NCI-H446 treated with DMSO at 0.1 percent for 48 hours (cell line): ENCODE data around the gene NOL4L.
"Not testable (repeated sequence)": the region's sequence is repeated elsewhere in the genome, so short reads cannot be mapped to it uniquely, and the experiment has no call there.

Experiments used
- DNase-seq: peaks from one replicate; lab custom pipeline; 2025; lab: John Stamatoyannopoulos, UW

NOL4L gene

DNA sequence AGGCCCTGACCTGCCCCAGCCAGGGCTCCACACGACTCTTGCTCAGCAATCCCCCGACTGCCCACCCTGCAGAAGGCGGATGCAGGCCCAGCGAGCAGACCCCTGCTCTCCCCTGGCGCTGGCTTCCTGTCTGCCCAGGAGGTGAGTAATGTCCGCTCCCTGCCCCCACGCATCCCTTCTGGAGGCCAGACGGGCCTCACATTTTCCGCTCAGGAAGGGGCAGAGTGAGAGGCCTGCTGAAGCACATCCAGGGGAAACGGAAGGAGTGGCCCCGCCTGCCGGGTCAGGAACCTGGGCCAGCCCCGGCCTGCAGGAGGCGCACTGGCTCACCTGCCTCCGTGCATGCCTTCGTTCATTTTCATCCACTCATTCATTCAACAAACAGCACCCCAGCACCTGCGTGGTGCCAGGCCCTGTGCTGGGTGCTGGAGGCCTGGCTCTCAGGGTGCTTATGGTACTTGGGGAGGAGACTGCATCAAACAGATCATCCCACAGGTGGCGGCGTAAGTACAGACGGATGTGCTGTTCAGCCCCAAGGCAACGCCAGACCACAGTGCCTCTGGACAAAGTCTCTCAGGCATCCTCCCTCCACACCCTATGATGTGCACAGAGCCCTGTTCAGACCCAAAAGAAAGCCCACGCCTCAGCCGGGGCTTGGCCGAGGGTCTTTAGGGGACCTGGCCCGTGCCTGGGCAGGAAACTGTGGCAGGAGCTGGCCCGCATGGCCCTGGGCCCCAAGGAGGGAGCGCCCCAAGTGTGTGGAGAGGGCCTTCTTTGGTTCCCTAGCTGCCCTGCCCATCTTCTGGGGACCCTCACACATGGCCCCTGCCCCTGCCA is 114.9 kb downstream of the NOL4L start:
- DNase-seq, result no peak

DNA sequence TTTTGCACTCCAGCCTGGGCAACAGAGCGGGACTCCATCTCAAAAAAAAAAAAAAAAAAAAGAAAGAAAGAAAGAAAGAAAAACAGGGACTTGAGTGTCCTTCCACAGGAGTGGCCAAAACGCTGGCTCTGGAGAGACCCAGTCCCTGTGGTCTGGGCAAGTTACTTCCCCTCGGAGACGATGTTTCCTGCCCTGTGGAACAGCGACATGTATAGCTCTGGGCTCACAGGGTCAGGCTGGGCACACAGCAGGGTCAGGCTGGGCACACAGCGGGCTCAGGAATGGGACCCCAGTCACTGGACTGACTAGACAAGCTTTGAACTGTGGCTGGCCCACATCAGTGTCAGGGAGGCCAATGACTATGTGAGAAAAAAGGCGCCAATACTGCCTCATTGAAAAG is 116.3 kb downstream of the NOL4L start:
- no peak for DNase-seq

DNA sequence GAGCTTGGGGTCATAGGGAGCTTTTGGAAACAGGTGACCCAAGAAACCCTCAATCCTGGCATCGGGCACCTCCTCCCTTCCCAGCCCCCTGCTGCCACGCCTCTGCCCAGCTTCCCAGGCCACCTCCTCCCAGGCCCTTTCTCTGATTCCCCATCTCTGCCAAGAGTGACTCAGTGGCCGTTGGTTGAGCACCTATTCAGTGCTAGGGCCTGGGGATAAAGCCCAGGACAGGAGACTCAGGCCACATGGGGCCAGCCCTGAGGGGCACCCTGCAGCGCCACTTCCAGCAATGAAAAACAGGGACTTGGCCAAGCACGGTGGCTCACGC is 116.9 kb downstream of the NOL4L start:
- DNase-seq, result no peak

DNA sequence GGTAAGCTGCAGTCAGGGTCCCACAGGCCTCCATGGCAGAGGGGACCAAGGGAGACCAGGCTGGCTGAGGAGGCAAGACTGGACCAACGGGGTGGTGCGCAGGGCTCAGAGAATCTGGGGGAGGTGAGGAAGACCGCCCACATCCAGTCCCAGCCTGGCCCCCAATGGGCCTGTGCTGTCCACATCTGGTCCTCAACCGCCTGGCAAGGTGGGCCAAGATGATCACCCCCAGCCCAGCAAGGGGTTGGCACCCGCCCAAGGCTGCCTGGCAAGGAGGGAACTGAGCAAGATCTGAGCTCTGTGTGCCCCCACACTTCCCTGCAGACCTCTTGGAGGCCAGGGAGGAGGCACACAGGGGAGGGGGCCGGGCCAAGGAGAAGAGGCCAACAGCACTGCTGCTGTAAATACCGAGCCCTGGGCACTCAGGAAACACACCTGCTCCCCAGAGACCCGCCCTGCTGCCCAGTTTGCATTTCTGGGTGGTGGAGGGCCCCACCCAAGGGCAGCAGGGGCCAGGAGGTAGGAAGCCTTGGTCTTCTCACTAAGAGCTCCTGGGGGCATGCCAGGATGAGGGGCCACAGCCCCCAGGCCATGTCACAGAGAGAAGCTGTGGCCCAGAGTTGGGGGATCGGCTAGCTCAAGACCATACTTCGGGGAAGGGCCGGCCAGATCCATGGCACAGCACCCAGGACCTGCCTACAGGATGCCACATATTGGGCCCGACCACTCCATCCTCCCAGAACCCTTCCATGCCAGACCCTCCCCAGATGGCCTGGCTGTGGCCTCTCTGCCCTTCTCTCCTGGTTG is 117.4 kb downstream of the NOL4L start:
- no peak for DNase-seq

DNA sequence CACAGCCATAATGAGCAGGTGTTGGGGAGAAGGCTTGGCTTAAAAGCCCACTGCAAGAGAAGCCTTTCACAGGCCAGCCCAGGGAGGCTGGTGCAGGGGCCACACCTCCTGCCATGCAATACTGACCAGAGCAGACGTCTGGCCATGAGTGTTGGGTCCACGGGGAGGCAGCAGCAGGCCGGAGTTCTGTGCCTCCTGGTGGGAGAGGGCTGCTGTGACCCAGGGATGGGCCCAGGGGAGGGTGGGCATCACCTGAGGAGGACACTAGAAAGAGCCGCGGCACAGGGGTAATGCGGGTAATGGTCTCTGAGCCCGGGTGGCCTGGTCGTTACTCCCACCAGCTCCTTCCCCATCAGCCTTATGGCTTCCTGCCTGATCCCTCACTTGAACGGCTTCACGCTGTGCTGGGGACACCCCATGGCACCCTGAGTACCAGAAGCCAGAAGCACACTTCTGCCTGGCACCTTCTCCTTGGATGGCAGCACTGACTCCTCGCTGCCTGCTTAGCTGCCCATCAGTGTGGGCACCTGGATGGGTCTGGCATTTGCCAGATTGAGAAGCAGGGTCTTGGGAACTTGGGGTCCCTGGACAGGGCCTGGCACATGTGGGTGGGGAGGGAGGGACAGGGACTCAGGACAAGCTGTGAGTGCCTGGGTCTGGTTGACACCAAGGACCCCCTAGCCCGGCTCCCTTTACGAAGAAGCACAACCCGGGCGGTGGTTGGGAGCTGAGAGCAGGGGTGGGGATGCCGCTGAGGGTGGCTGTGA is 118.2 kb downstream of the NOL4L start:
- DNase-seq, result no peak

DNA sequence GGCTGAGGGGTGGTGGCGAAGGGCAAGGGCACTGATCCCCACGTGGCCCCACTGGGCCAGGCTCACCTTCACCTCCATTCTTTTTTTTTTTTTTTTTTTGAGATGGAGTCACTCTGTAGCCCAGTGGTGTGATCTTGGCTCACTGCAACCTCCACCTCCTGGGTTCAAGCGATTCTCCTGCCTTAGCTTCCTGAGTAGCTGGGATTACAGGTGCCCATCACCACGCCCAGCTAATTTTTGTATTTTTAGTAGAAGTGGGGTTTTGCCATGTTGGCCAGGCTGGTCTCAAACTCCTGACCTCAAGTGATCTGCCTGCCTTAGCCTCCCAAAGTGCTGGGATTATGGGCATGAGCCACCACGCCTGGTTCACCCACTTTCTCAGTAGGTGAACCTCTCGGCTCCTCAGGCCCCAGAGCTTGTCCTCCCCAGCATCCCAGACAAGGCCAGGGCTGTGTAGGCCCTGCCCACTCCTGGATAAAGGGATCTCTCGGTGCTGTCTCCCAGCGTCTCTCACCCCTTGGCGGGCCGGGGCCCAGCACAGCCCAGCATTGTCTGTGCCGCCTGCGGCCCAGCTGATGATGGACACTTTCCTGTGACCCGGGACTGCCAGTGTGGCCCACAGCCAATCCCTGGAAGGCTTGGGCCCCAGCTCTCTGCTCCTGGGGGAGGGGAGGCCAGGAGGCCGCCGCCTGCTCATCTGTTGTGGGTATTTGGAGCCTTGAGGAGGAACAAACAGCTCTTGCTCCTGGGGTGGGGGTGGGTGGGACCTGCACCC is 119.0 kb downstream of the NOL4L start:
- not testable (repeated sequence) for DNase-seq

DNA sequence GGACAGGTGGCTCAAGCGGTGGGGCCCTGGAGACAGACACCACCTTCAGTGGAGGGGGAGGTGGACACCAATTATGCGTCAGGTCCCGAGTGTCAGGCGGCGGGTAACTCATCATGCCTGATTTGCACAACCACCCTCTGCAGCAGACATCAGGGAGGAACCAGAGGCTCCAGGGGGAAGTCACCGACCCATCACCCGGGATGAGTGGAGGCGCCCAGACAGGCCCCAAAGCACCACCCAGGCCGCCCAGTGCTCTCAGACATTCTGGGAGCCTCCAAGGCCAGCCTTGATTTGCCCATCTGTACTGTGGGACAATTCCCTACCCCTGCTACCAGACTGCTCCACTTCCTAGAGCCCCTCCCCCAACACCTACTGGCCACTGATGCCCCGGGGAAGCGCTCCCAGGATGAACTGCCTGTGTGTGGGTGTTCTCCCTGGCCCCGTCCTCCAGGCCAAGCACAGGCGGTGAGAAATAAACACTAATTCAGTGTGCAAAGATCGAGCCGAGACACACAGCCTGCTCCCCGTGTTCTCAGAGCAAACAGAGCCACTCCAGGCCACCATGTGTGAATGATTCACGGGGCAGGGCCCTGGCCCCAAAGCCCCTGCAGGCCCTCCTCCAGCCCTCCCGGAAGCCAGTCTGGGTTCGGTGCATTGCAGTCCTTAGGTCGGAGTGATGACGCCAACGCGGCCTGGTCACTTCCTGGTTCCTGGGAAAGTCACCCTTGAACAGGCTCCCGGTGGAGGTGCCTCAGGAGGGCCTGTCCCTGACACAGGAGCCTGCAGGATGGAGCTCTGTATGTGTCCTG is 119.8 kb downstream of the NOL4L start:
- DNase-seq, result no peak

DNA sequence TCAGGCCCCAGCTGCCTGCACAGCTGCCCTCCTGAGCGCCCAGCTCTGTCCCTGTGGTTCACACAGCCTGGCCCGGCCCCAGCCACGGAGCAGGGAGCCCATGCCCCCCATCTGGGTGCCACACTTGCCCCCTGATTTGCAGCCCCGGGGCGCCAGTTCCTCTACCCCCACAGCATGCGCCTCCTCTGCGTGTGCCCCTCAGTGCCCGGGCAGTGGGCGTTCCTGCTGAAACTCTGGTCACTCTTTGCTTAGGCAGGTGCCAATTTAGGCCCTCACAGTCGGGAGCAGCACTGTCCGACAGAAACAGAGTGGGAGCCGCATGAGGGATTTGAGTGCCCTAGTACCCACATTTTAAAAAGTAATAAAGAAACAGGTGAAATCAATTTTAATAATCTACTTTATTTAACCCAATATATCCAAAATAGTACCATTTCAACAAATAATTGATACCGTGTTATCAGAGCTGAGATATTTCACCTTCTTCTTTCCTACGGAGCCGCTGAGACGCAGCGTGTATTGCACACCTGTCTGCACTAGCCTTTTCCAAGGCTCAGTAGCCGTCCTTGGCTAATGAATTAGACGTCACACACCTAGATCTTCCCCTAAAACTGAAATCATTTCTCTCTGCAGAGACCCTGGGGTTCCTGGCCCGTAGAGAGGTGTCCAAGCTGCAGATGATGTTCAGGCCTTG is 120.6 kb downstream of the NOL4L start:
- no peak for DNase-seq

DNA sequence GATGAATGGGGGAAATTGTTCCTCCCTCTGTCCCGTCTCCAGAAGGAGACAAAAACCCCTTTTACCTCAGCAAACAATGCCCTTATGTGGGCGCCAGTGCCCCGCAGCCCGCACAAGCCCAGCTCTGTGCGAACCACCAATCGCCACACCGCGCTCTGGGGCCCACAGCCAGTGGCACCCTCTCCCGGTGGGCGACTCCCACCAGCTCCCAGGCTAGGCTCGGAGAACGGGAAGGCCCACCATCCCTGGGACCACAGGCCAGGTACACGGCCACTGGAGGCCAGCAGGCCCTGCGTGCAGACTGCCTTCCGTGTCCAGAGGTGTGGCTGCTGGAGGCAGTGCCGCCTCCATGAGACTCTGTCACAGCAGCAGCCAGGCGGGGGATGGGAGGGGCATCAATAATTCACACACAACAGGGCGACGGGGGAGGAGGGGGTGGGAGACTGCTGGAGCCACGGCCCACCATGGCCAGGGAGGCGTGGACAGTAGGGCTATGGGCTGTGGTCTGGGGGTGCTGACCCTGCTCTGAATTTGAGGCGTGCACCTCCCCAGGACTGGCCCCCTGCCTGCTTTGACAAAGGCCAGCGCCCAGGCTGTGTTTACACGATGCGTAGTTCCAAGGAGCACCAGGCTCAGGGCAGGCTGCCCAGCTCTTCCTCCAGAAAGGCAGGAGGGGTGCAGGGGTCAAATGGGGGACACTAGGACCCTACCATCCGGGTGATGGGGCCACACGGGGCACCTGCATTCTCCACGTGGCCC is 121.3 kb downstream of the NOL4L start:
- DNase-seq, result no peak

DNA sequence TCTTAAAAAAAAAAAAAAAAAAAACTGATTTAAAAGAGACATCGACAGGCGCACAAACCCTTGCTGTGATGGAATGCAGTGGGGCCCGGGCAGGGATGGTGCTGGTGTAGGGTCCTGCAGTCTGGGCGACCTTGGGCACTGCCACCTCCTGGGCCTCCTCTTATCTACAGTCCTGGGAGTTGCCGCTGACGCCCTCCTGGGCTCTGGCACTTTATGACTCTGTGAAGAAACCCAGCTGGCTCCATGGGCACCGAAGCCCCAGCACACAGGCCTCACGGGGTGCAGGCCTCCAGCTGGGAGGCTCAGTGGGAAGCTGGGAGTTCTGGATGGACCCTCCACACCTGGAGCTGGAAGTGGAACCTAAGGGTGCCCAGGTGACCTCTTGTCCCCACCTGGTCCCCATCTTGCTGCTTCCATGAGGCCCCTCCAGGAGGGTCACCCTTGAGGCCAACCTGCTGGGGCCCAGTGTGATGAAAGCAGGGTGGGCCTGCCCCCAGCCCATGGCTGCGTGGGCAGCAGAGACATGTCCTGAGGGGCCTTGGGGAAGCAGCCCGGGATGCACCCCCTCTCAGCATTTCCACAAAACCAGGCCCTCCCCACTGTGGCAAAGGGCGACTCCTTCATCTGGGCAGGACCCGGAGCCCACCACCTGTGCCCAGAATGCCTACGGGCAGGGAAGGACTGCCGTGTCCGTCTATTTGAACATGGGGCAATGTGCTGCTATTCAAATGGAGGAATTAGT is 122.1 kb downstream of the NOL4L start:
- no peak for DNase-seq

DNA sequence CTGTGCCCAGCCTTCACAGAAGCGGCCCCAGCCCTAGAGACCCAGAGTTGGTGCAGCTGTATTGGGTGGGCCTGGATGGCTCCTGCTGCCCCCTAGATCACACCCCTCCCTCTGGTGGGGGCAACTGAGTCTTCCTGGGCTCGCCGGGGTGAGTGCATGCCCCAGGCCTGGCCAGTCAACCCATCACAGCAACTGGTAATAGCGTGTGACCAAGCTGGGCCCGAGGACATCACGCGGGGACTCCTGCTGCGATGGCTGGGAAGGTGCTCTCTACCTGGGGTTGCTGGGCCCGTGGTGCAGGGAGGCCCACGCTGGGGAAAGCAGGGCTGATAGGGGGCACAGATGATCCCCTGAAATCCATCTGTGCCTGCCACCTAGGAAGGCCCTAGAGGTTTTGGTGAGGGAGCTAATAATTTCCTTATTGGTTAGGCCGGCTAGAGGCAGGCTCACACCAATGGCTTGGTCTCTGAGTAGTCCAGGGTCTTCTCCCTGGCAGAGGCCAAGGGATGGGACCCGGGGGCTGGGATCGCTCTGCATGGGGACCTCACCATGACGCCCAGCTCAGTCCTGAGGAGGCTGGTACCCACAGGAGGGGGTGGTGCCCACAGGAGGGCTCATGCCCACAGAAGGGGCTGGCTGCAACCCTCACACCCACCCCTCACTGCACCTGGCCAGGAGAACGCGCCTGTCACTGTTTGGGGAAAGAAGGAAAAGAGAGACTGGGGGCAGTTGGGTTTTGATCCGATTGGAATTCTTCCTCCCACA is 123.1 kb downstream of the NOL4L start:
- no peak for DNase-seq

DNA sequence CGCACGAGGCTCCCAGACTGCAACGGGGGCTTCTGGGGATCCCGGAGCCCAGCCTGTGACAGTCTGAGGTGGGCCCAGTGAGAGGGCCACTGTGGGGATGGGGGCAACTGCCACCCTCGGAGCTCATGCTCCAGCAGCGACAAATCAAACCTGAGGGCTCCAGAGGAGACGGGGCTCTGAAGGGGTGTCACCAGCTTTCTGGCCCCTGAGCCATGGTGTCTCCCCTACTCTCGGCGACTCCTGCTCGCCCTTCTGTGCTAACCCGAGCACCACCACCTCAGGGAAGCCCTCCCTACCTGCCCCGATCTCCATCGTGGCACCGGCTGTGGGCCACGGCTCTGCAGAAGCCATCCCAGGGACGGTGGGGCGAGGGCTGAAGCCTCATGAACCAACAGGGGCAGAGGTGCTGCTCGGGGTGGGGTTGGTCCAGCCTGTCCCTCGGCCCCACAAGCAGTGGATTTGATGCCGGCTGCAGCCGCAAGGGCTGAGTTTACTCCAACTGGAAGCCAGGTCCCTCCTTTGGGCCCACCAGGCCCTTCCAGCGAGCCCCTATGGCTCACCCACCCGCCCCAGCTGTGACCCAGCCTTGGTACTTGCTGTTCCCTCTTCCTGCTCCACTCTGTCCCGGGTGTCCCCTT is 124.3 kb downstream of the NOL4L start:
- DNase-seq, result no peak

DNA sequence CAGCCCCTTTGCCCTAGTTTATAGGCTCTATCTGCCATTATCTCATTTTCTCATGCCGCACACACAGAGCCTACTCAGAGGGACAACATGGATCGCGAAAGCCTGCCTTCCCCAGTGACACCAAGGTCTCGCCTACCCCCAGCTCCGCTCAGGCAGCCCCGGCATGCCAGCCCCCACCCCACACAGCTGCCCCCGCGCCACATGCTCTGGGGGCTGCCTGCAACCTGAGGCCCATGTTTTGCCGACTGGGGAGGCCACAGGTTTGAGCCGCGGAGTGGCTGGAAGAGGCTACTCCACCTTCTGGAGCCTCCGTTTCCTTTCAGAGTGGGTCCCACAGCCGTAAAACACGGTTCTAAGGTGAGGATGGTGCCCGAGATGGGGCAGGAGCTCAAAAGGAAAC is 124.9 kb downstream of the NOL4L start:
- DNase-seq, result no peak

DNA sequence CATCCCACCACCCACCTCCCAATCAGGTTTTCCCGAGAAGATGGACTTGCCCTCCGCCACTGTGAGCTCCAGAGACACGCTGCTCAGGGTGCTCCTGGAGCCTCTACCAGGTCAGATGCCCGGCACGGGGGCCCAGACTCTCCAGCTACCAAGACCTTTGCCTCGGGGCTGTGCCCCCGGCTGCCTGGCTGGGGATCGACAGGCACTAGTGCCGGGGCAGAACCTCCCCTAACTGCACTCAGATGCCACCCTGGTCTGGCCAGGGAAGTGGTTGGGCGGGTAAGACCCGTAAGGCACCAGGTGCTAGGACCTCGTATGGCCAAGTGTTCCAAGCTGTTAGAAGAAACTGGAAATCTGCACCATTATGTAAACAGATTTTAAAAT is 126.3 kb downstream of the NOL4L start:
- no peak for DNase-seq

DNA sequence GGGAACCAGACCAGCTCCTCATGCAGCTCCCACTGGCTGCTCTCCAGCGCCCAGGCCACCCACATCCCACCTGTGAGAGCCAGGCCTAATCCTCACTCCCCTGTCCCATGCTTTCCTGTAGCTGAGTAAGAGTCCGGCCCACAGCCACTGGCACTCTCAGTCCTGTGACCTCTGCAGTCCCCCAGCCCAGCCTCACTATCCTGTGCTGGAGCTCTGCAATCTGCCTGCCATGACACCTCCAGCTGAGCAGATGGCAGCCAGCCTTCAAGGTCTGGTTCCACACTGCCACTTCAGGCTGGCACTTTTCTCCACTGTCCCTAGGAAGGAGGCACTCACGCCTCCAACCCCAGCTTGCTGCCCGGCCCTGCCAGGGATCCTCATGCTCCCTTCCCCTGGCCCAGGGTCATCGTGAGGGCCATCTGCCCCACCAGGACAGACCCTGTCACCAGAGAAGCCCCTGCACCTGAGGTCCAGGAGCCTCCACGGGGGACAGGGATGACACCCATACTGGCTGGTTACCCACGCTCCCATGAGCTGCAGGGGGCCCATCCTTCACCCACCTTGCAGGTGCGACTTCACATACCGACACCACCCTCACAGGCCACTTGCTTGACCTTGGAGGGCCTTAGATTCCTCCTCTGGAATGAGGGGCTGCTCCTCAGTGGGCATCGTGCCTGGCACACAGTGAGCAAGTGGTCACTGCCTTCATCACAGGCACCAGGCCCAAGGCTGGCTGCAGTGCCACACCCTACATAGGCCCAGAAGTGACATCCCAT is 126.9 kb downstream of the NOL4L start:
- DNase-seq, result no peak

DNA sequence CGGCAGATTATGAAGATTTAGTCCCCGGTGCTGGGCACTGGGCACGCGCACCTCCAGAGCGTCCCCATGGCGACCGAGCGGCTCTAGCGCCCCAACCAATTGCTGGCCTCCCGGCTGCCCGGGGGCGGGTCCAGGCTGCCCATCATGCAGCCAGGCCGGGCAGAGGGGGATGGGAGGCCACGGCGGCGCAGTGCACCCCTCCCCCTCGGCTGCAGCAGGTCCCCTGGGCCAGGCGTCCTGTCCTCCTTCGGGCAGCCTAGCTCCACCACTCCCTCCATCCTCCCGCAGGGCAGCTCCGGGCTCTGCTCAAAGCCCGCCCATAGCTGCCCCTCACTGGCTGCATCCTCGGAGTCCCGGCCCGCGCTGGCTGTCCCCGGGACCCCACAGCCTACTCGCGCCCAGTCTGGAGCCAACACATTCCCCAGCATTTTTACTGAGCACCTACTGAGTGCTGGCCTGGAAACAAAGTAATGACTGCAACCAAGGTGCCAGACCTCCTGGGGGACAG is 127.6 kb downstream of the NOL4L start:
- no peak for DNase-seq
